Measurements from ENCODE around the gene KLHL29. TPM values are rescaled to one million over a fixed set of nuclear protein-coding genes. Genes with fewer than 3 reads are reported as not detected.

Gene KLHL29
- total RNA-seq, 2 experiments from 2014 or later, result 4.1 to 4.4 TPM

GRCh38 chr2:23551875-23552274 is 166.9 kb downstream of the KLHL29 start:
- DNase-seq (peak; percentile 26), ATAC-seq (peak; percentile 35)
- H3K9me3 Mint-ChIP-seq (ENCODE audit: insufficient read depth), result no peaks in the 10 kb centered on the region
- no peak overlapping the region for H3K4me3 Mint-ChIP-seq
- POLR2A ChIA-PET, result no interaction called here
- CTCF ChIA-PET, result no interaction called here
- H3K4me1 Mint-ChIP-seq (ENCODE audit: low read depth), result peaks cover 23% of the 10 kb centered on the region
- peak overlapping the region; percentile 50 for H3K27ac Mint-ChIP-seq
- no peaks in the 10 kb centered on the region for H3K36me3 Mint-ChIP-seq (ENCODE audit: low read depth)
- H3K27me3 Mint-ChIP-seq (ENCODE audit: low read depth), result no peaks in the 10 kb centered on the region

GRCh38 chr2:23553561-23553960 is 168.6 kb downstream of the KLHL29 start:
- ChIA-PET CTCF (no interaction called here), POLR2A (no interaction called here)
- no peak for DNase-seq
- ATAC-seq, result no peak
- H3K4me3 Mint-ChIP-seq, result no peak overlapping the region
- H3K27ac Mint-ChIP-seq, result no peak overlapping the region
- peaks cover 20% of the 10 kb centered on the region for H3K4me1 Mint-ChIP-seq (ENCODE audit: low read depth)
- H3K27me3 Mint-ChIP-seq (ENCODE audit: low read depth), result no peaks in the 10 kb centered on the region
- H3K36me3 Mint-ChIP-seq (ENCODE audit: low read depth), result no peaks in the 10 kb centered on the region
- no peaks in the 10 kb centered on the region for H3K9me3 Mint-ChIP-seq (ENCODE audit: insufficient read depth)

GRCh38 chr2:23554054-23554697 is 169.2 kb downstream of the KLHL29 start:
- CTCF ChIA-PET, result no interaction called here
- H3K27ac Mint-ChIP-seq, result no peak overlapping the region
- no peaks in the 10 kb centered on the region for H3K9me3 Mint-ChIP-seq (ENCODE audit: insufficient read depth)
- H3K4me3 Mint-ChIP-seq, result no peak overlapping the region
- POLR2A ChIA-PET, result no interaction called here
- DNase-seq, result no peak
- no peak for ATAC-seq
- peaks cover under 1% of the 10 kb centered on the region for H3K27me3 Mint-ChIP-seq (ENCODE audit: low read depth)
- no peaks in the 10 kb centered on the region for H3K36me3 Mint-ChIP-seq (ENCODE audit: low read depth)
- peaks cover 20% of the 10 kb centered on the region for H3K4me1 Mint-ChIP-seq (ENCODE audit: low read depth)

- no peak overlapping the region for H3K4me3 Mint-ChIP-seq
These were observed 171.0 kb downstream of the KLHL29 start for GRCh38 chr2:23555944-23556343.

GRCh38 chr2:23556929-23557328 is 171.9 kb downstream of the KLHL29 start:
- Mint-ChIP-seq H3K9me3 (ENCODE audit: insufficient read depth) (no peaks in the 10 kb centered on the region), H3K36me3 (ENCODE audit: low read depth) (no peaks in the 10 kb centered on the region), H3K27ac (no peak overlapping the region), H3K27me3 (ENCODE audit: low read depth) (peaks cover 4% of the 10 kb centered on the region), H3K4me3 (no peak overlapping the region), H3K4me1 (ENCODE audit: low read depth) (peaks cover 5% of the 10 kb centered on the region)
- DNase-seq (no peak), ATAC-seq (no peak)
- CTCF ChIA-PET, result no interaction called here
- POLR2A ChIA-PET, result no interaction called here

More at GRCh38 chr2:23555944-23556343, 171.0 kb downstream of the KLHL29 start:
- DNase-seq (no peak), ATAC-seq (no peak)
- H3K36me3 Mint-ChIP-seq (ENCODE audit: low read depth), result no peaks in the 10 kb centered on the region
- CTCF ChIA-PET, result no interaction called here
- H3K9me3 Mint-ChIP-seq (ENCODE audit: insufficient read depth), result no peaks in the 10 kb centered on the region
- POLR2A ChIA-PET, result no interaction called here
- peaks cover 10% of the 10 kb centered on the region for H3K4me1 Mint-ChIP-seq (ENCODE audit: low read depth)
- peaks cover 4% of the 10 kb centered on the region for H3K27me3 Mint-ChIP-seq (ENCODE audit: low read depth)
- no peak overlapping the region for H3K27ac Mint-ChIP-seq

- ATAC-seq (no peak), DNase-seq (no peak)
- peaks cover 4% of the 10 kb centered on the region for H3K27me3 Mint-ChIP-seq (ENCODE audit: low read depth)
- ChIA-PET POLR2A (no interaction called here), CTCF (no interaction called here)
- no peaks in the 10 kb centered on the region for H3K4me1 Mint-ChIP-seq (ENCODE audit: low read depth)
- no peak overlapping the region for H3K27ac Mint-ChIP-seq
- H3K9me3 Mint-ChIP-seq (ENCODE audit: insufficient read depth), result no peaks in the 10 kb centered on the region
- H3K4me3 Mint-ChIP-seq, result no peak overlapping the region
- H3K36me3 Mint-ChIP-seq (ENCODE audit: low read depth), result no peaks in the 10 kb centered on the region
These were observed 172.5 kb downstream of the KLHL29 start for GRCh38 chr2:23557455-23557854.

- no peak overlapping the region for H3K27ac Mint-ChIP-seq
- H3K4me1 Mint-ChIP-seq (ENCODE audit: low read depth), result no peaks in the 10 kb centered on the region
- H3K27me3 Mint-ChIP-seq (ENCODE audit: low read depth), result peaks cover 4% of the 10 kb centered on the region
- H3K36me3 Mint-ChIP-seq (ENCODE audit: low read depth), result no peaks in the 10 kb centered on the region
- POLR2A ChIA-PET, result no interaction called here
- CTCF ChIA-PET, result no interaction called here
- DNase-seq, result no peak
- H3K4me3 Mint-ChIP-seq, result no peak overlapping the region
- no peak for ATAC-seq
- no peaks in the 10 kb centered on the region for H3K9me3 Mint-ChIP-seq (ENCODE audit: insufficient read depth)
These were observed 174.7 kb downstream of the KLHL29 start for GRCh38 chr2:23559561-23560239.

GRCh38 chr2:23561088-23561487 is 176.1 kb downstream of the KLHL29 start:
- peaks cover 4% of the 10 kb centered on the region for H3K27me3 Mint-ChIP-seq (ENCODE audit: low read depth)
- POLR2A ChIA-PET, result no interaction called here
- H3K9me3 Mint-ChIP-seq (ENCODE audit: insufficient read depth), result no peaks in the 10 kb centered on the region
- H3K36me3 Mint-ChIP-seq (ENCODE audit: low read depth), result no peaks in the 10 kb centered on the region
- DNase-seq, result no peak
- no peak for ATAC-seq
- CTCF ChIA-PET, result no interaction called here
- H3K4me3 Mint-ChIP-seq, result no peak overlapping the region
- no peak overlapping the region for H3K27ac Mint-ChIP-seq
- no peaks in the 10 kb centered on the region for H3K4me1 Mint-ChIP-seq (ENCODE audit: low read depth)

- CTCF ChIA-PET, result no interaction called here
- Mint-ChIP-seq H3K4me1 (ENCODE audit: low read depth) (no peaks in the 10 kb centered on the region), H3K27ac (no peak overlapping the region), H3K4me3 (no peak overlapping the region), H3K9me3 (ENCODE audit: insufficient read depth) (no peaks in the 10 kb centered on the region), H3K36me3 (ENCODE audit: low read depth) (no peaks in the 10 kb centered on the region), H3K27me3 (ENCODE audit: low read depth) (peaks cover 4% of the 10 kb centered on the region)
- ATAC-seq (no peak), DNase-seq (no peak)
- POLR2A ChIA-PET, result no interaction called here
These were observed 176.6 kb downstream of the KLHL29 start for GRCh38 chr2:23561544-23561943.

- H3K9me3 Mint-ChIP-seq (ENCODE audit: insufficient read depth), result no peaks in the 10 kb centered on the region
- no peak overlapping the region for H3K4me3 Mint-ChIP-seq
- ATAC-seq, result no peak
- H3K4me1 Mint-ChIP-seq (ENCODE audit: low read depth), result no peaks in the 10 kb centered on the region
- DNase-seq, result no peak
- H3K27me3 Mint-ChIP-seq (ENCODE audit: low read depth), result peaks cover 4% of the 10 kb centered on the region
- CTCF ChIA-PET, result no interaction called here
- no peaks in the 10 kb centered on the region for H3K36me3 Mint-ChIP-seq (ENCODE audit: low read depth)
- POLR2A ChIA-PET, result no interaction called here
- H3K27ac Mint-ChIP-seq, result no peak overlapping the region
These were observed 177.2 kb downstream of the KLHL29 start for GRCh38 chr2:23562143-23562542.

- H3K27ac Mint-ChIP-seq, result no peak overlapping the region
- ATAC-seq (no peak), DNase-seq (no peak)
- H3K27me3 Mint-ChIP-seq (ENCODE audit: low read depth), result peaks cover 6% of the 10 kb centered on the region
- H3K4me1 Mint-ChIP-seq (ENCODE audit: low read depth), result no peaks in the 10 kb centered on the region
- no peaks in the 10 kb centered on the region for H3K9me3 Mint-ChIP-seq (ENCODE audit: insufficient read depth)
- no peak overlapping the region for H3K4me3 Mint-ChIP-seq
- CTCF ChIA-PET, result no interaction called here
- POLR2A ChIA-PET, result no interaction called here
- H3K36me3 Mint-ChIP-seq (ENCODE audit: low read depth), result no peaks in the 10 kb centered on the region
These were observed 178.2 kb downstream of the KLHL29 start for GRCh38 chr2:23563151-23563550.

GRCh38 chr2:23563673-23564614 is 179.0 kb downstream of the KLHL29 start:
- CTCF ChIA-PET, result interaction anchor here (0.7 kb wide), 1 partner anchor 32 kb away, joined by 3 read pairs; no protein-coding TSS in a partner anchor
- Mint-ChIP-seq H3K27ac (no peak overlapping the region), H3K27me3 (ENCODE audit: low read depth) (peaks cover 9% of the 10 kb centered on the region), H3K36me3 (ENCODE audit: low read depth) (no peaks in the 10 kb centered on the region), H3K9me3 (ENCODE audit: insufficient read depth) (no peaks in the 10 kb centered on the region), H3K4me1 (ENCODE audit: low read depth) (no peaks in the 10 kb centered on the region), H3K4me3 (no peak overlapping the region)
- POLR2A ChIA-PET, result no interaction called here
- no peak for DNase-seq
- no peak for ATAC-seq
